K562 (cell line): Measurements from ENCODE around the gene MOXD1.

Experiments used
- MEIS2 ChIP-seq: fragments of 450-650 bp; IDR thresholded peaks from 2 replicates; pipeline ENCODE4 v1.6.1; 2014; ENCODE audit warnings: mild to moderate bottlenecking; ENCODE audit not compliant: partially characterized antibody
- PHB2 ChIP-seq: fragments of 450-650 bp; IDR thresholded peaks from 2 replicates; pipeline ENCODE4 v1.6.1; 2017; ENCODE audit warnings: low read depth
- REST ChIP-seq, 2 experiments: fragments of 450-650 bp; formaldehyde crosslinking in 1 of 2; IDR thresholded peaks; 2 replicates each; pipeline versions ENCODE4 v1.4.0 to v1.6.1; 2014 to 2020; ENCODE audit warnings: mild to moderate bottlenecking in 2 of 2, borderline replicate concordance in 1 of 2, low read depth in 1 of 2
- SREBF1 ChIP-seq: fragments of 150-350 bp; IDR thresholded peaks from 2 replicates; pipeline ENCODE4 v1.6.1; 2014; ENCODE audit warnings: antibody characterized with exemption, low read depth, low read length, borderline replicate concordance
- ZKSCAN1 ChIP-seq: fragments of 150-350 bp; IDR thresholded peaks from 2 replicates; pipeline ENCODE4 v1.6.1; 2016; ENCODE audit warnings: low read depth, low read length
- ZNF146 ChIP-seq: IDR thresholded peaks from one replicate; pipeline ENCODE4 v1.6.1; 2018; ENCODE audit warnings: missing compliant biosample characterization; ENCODE audit not compliant: unreplicated experiment

GRCh38 chr6:132265451-132266097, 135.7 kb downstream of the MOXD1 start:
- TF ChIP-seq MEIS2 = no peak
- no peak for TF ChIP-seq SREBF1
- TF ChIP-seq ZNF146 (CRISPR knock-in tag) = no peak
- TF ChIP-seq REST (IDR thresholded peaks at IDR 0.05; ENCODE audit: borderline replicate concordance) = no peak
- TF ChIP-seq REST (CRISPR knock-in tag; IDR thresholded peaks at IDR 0.05; ENCODE audit: low read depth) = no peak
- no peak for TF ChIP-seq ZKSCAN1
- TF ChIP-seq PHB2 = no peak
